Endodermal cell (in vitro differentiated cells): ENCODE results near the gene SLC11A1. TPM values are rescaled to one million over a fixed set of nuclear protein-coding genes. Genes with fewer than 3 reads are reported as not detected.

Source experiments
- DNase-seq: peaks from one replicate; pipeline ENCODE4 v3.0.0-alpha.2; 2017
- H3K27ac ChIP-seq: 2 replicates; pipeline ENCODE4 v1.5.1; 2013; ENCODE audit warnings: mild to moderate bottlenecking, low read depth, low read length, moderate library complexity
- H3K27me3 ChIP-seq: 2 replicates; pipeline ENCODE4 v1.6.1; 2013; ENCODE audit warnings: mild to moderate bottlenecking, low read length, moderate library complexity; ENCODE audit not compliant: insufficient read depth, control insufficient read depth, poor library complexity, severe bottlenecking
- H3K36me3 ChIP-seq: 2 replicates; pipeline ENCODE4 v1.7.0; 2013; ENCODE audit warnings: mild to moderate bottlenecking, low read length, moderate library complexity; ENCODE audit not compliant: control insufficient read depth, insufficient read depth
- H3K4me1 ChIP-seq: one replicate; pipeline ENCODE4 v1.7.0; 2013; ENCODE audit warnings: low read length; ENCODE audit not compliant: control insufficient read depth, insufficient read depth
- H3K4me3 ChIP-seq: 2 replicates; pipeline ENCODE4 v1.5.1; 2013; ENCODE audit warnings: mild to moderate bottlenecking, low read length, moderate library complexity
- H3K9ac ChIP-seq: 2 replicates; pipeline ENCODE4 v1.6.1; 2013; ENCODE audit warnings: mild to moderate bottlenecking, low read length, moderate library complexity; ENCODE audit not compliant: poor library complexity, severe bottlenecking; ENCODE audit errors: extremely low read depth
- H3K9me3 ChIP-seq: 2 replicates; pipeline ENCODE4 v1.6.1; 2013; ENCODE audit warnings: mild to moderate bottlenecking, low read length, moderate library complexity; ENCODE audit not compliant: control insufficient read depth
- H3K27ac Mint-ChIP-seq: 2 replicates; pipeline ENCODE4 v1.8.0; 2020; ENCODE audit warnings: mixed read lengths
- H3K27me3 Mint-ChIP-seq: 2 replicates; pipeline ENCODE4 v1.8.0; 2021; ENCODE audit warnings: mild to moderate bottlenecking, mixed read lengths; ENCODE audit not compliant: insufficient read depth
- H3K36me3 Mint-ChIP-seq: 2 replicates; pipeline ENCODE4 v1.8.0; 2020; ENCODE audit warnings: low read depth, mixed read lengths
- H3K4me1 Mint-ChIP-seq: 2 replicates; pipeline ENCODE4 v1.8.0; 2020; ENCODE audit warnings: mixed read lengths
- H3K4me3 Mint-ChIP-seq: 2 replicates; pipeline ENCODE4 v1.8.0; 2020; ENCODE audit warnings: mild to moderate bottlenecking, moderate library complexity, mixed read lengths
- H3K9me3 Mint-ChIP-seq: 2 replicates; pipeline ENCODE4 v1.8.0; 2020; ENCODE audit warnings: mild to moderate bottlenecking, mixed read lengths
- CTCF ChIP-seq: fragments of 200-600 bp; sonication (generic); conservative IDR thresholded peaks from 2 replicates; pipeline ENCODE4 v1.5.0; 2021; ENCODE audit warnings: antibody characterized with exemption, mild to moderate bottlenecking
- WGBS, 2 experiments: methylation state at CpG; one replicate each; pipeline versions ENCODE4 v1.1.5 to v1.1.7; 2013; ENCODE audit warnings: missing lambda C conversion rate in 2 of 2, mixed read lengths in 1 of 2; ENCODE audit not compliant: insufficient coverage in 1 of 2, insufficient read length in 1 of 2; 5-methylcytosine and 5-hydroxymethylcytosine counted together
- total RNA-seq, 2 donors: library from RNA; stranded (reverse); fragmentation: NEBNext Ultra II Directional in 1 of 2; extraction: Animal tissue kit (Norgen Biotek cat#: 25700) in 1 of 2; gene quantifications; 2 replicates in 1 of 2; 3 replicates in 1 of 2; pipeline ENCODE4 v1.2.1, GENCODE V29; 2021

Gene SLC11A1
- total RNA-seq, 2 donors from 2014 or later: 0.09 TPM; not detected in 1

GRCh38 chr2:218392459-218392858 lies 10.4 kb downstream of the SLC11A1 start:
- Histone ChIP-seq H3K27me3 (no peaks in the 10 kb centered on the region), H3K36me3 (no peaks in the 10 kb centered on the region), H3K27ac (no peak overlapping the region), H3K9ac (no peak overlapping the region), H3K9me3 (no peaks in the 10 kb centered on the region), H3K4me1 (no peaks in the 10 kb centered on the region), H3K4me3 (no peak overlapping the region)
- no peak for TF ChIP-seq CTCF
- Mint-ChIP-seq H3K4me3 (no peak overlapping the region), H3K4me1 (peaks cover 8% of the 10 kb centered on the region), H3K27me3 (peaks cover 20% of the 10 kb centered on the region), H3K9me3 (no peaks in the 10 kb centered on the region), H3K36me3 (no peaks in the 10 kb centered on the region), H3K27ac (no peak overlapping the region)
- DNase-seq: no peak
- 90% methylated on average over 4 to 5 of the region's 5 CpGs for WGBS, 2 experiments

GRCh38 chr2:218392891-218393462 lies 10.9 kb downstream of the SLC11A1 start:
- H3K4me3 ChIP-seq: no peak overlapping the region
- H3K36me3 ChIP-seq: no peaks in the 10 kb centered on the region
- H3K27ac Mint-ChIP-seq: no peak overlapping the region
- peaks cover 25% of the 10 kb centered on the region for H3K27me3 Mint-ChIP-seq
- no peaks in the 10 kb centered on the region for H3K4me1 ChIP-seq
- H3K9ac ChIP-seq: no peak overlapping the region
- no peaks in the 10 kb centered on the region for H3K36me3 Mint-ChIP-seq
- DNase-seq: no peak
- WGBS, 2 experiments: 89 to 91% methylated on average over 13 to 16 of the region's 16 CpGs
- H3K4me3 Mint-ChIP-seq: no peak overlapping the region
- no peak overlapping the region for H3K27ac ChIP-seq
- H3K9me3 ChIP-seq: no peaks in the 10 kb centered on the region
- no peaks in the 10 kb centered on the region for H3K27me3 ChIP-seq
- H3K4me1 Mint-ChIP-seq: peaks cover 13% of the 10 kb centered on the region
- no peak for TF ChIP-seq CTCF
- H3K9me3 Mint-ChIP-seq: no peaks in the 10 kb centered on the region

GRCh38 chr2:218393750-218394290 lies 11.7 kb downstream of the SLC11A1 start:
- 77 to 78% methylated on average over 6 to 8 of the region's 8 CpGs for WGBS, 2 experiments
- Mint-ChIP-seq H3K36me3 (no peaks in the 10 kb centered on the region), H3K27me3 (peaks cover 23% of the 10 kb centered on the region), H3K4me1 (peaks cover 13% of the 10 kb centered on the region), H3K4me3 (no peak overlapping the region), H3K27ac (no peak overlapping the region), H3K9me3 (no peaks in the 10 kb centered on the region)
- no peaks in the 10 kb centered on the region for H3K4me1 ChIP-seq
- H3K27ac ChIP-seq: no peak overlapping the region
- no peak for TF ChIP-seq CTCF
- no peaks in the 10 kb centered on the region for H3K9me3 ChIP-seq
- H3K4me3 ChIP-seq: no peak overlapping the region
- DNase-seq: peak; percentile 71
- no peak overlapping the region for H3K9ac ChIP-seq
- H3K36me3 ChIP-seq: no peaks in the 10 kb centered on the region
- H3K27me3 ChIP-seq: no peaks in the 10 kb centered on the region
